GM21717 (cell line): ENCODE results near the gene GDF10.

ENCODE experiments used
- ATAC-seq: cut with Tn5 transposase; IDR thresholded peaks from one replicate; pipeline ENCODE4 v1.9.1; 2021; ENCODE audit warnings: mild to moderate bottlenecking, moderate library complexity; ENCODE audit not compliant: unreplicated experiment

Gene GDF10

GRCh38 chr10:47331491-47331890 is 31.5 kb downstream of the GDF10 start:
- ATAC-seq, result no peak

GRCh38 chr10:47331954-47332353 is 32.0 kb downstream of the GDF10 start:
- ATAC-seq, result no peak

- ATAC-seq, result no peak
Observed at GRCh38 chr10:47332371-47332770, 32.4 kb downstream of the GDF10 start.

- ATAC-seq, result no peak
Observed at GRCh38 chr10:47332946-47333345, 32.9 kb downstream of the GDF10 start.

GRCh38 chr10:47333532-47333931 is 33.5 kb downstream of the GDF10 start:
- ATAC-seq, result no peak

- no peak for ATAC-seq
Observed at GRCh38 chr10:47334466-47335295, 34.7 kb downstream of the GDF10 start.

GRCh38 chr10:47335906-47336305 is 35.9 kb downstream of the GDF10 start:
- no peak for ATAC-seq

- ATAC-seq, result no peak
Observed at GRCh38 chr10:47336387-47337134, 36.6 kb downstream of the GDF10 start.

- ATAC-seq, result no peak
Observed at GRCh38 chr10:47337310-47337709, 37.3 kb downstream of the GDF10 start.

GRCh38 chr10:47339186-47339735 is 39.3 kb downstream of the GDF10 start:
- no peak for ATAC-seq

- ATAC-seq, result no peak
Observed at GRCh38 chr10:47339759-47340607, 40.0 kb downstream of the GDF10 start.

GRCh38 chr10:47340608-47341170 is 40.7 kb downstream of the GDF10 start:
- no peak for ATAC-seq

GRCh38 chr10:47344996-47345870 is 45.2 kb downstream of the GDF10 start:
- ATAC-seq, result no peak

- ATAC-seq, result no peak
Observed at GRCh38 chr10:47346581-47347302, 46.7 kb downstream of the GDF10 start.

- no peak for ATAC-seq
Observed at GRCh38 chr10:47347303-47347675, 47.3 kb downstream of the GDF10 start.

GRCh38 chr10:47348138-47348651 is 48.2 kb downstream of the GDF10 start, which contains the start of gene RBP3:
RBP3 (plus strand) TSS chr10:47348363; CDS start chr10:47348485, 122 bp downstream.
- ATAC-seq, result no peak

- no peak for ATAC-seq
Observed at GRCh38 chr10:47348661-47349470, 48.9 kb downstream of the GDF10 start.

GRCh38 chr10:47349516-47349915 is 49.5 kb downstream of the GDF10 start:
- ATAC-seq, result no peak
